ENCODE data around the gene CELF4.

Gene CELF4

DNA sequence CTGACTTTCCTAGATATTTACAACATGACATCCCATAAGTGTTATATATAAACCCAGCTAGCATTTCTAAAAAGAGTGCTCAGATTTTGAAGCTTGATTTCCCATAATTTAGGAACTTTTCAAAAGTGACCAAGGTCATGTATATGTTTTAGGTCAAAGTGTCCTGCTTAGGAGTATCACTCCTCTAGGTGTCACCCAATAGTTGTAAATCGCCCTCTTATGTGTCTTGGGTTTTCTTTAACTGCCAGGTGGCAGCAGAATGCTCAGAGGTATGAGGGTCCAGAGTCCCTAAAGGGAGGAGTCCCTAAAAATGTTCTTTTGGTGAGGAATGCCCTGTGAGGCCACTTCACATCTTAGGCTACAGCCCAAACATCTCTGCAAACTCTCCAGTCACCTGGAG, 358.3 kb downstream of the CELF4 start:
- Histone ChIP-seq H3K27ac (ENCODE audit: low read depth, low read length) (no peak overlapping the region), H3K4me1 (ENCODE audit: control insufficient read depth, insufficient read depth, low read length) (no peaks in the 10 kb centered on the region), H3K27me3 (ENCODE audit: control insufficient read depth, insufficient read depth, low read length) (no peaks in the 10 kb centered on the region), H3K4me3 (ENCODE audit: low read depth, low read length) (no peak overlapping the region), H3K9me3 (ENCODE audit: control insufficient read depth, insufficient read depth, low read depth, low read length) (no peaks in the 10 kb centered on the region), H3K9ac (ENCODE audit: low read length) (no peak overlapping the region), H3K36me3 (ENCODE audit: control insufficient read depth, insufficient read depth, low read length) (no peaks in the 10 kb centered on the region)

DNA sequence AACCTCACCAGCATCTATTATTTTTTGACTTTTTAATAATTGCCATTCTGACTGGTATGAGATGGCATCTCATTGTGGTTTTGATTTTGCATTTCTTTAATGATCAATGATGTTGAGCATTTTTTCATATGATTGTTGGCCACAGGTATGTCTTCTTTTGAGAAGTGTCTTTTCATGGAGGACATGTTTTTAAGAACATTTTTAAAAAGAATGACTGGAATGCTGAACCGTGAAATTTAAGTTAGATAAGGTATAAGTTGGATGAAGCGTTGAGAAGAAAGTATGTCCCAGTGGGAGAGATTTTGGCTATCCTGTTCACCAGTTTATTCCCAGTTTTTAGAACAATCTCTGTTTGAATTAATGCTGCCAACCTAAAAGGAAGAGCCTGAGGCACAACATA, 365.9 kb downstream of the CELF4 start:
- Histone ChIP-seq H3K9ac (ENCODE audit: low read length) (no peak overlapping the region), H3K4me1 (ENCODE audit: control insufficient read depth, insufficient read depth, low read length) (no peaks in the 10 kb centered on the region), H3K9me3 (ENCODE audit: control insufficient read depth, insufficient read depth, low read depth, low read length) (no peaks in the 10 kb centered on the region), H3K27me3 (ENCODE audit: control insufficient read depth, insufficient read depth, low read length) (no peaks in the 10 kb centered on the region), H3K36me3 (ENCODE audit: control insufficient read depth, insufficient read depth, low read length) (no peaks in the 10 kb centered on the region), H3K27ac (ENCODE audit: low read depth, low read length) (no peak overlapping the region), H3K4me3 (ENCODE audit: low read depth, low read length) (no peak overlapping the region)

All from HUES6 (cell line).